Measurements from ENCODE around the gene SLC41A3. TPM values are rescaled to one million over a fixed set of nuclear protein-coding genes. Genes with fewer than 3 reads are reported as not detected.

Gene SLC41A3
- total RNA-seq, 1 experiment from 2014 or later, result 35.5 TPM

- no peak overlapping the region for H3K23ac ChIP-seq (ENCODE audit: insufficient read length, low read depth, low read length)
- no peak overlapping the region for H3K4me3 Mint-ChIP-seq
- no peak overlapping the region for H4K5ac ChIP-seq (ENCODE audit: insufficient read length, low read depth, low read length)
- H3K56ac ChIP-seq (ENCODE audit: insufficient read length, low read depth, low read length), result no peak overlapping the region
- no peaks in the 10 kb centered on the region for H3K9me3 Mint-ChIP-seq
- WGBS (ENCODE audit: extremely low coverage, insufficient read length, low lambda C conversion rate), result no CpG with 5 or more reads among the region's 7 CpGs
- no peak overlapping the region for H3K27ac ChIP-seq (ENCODE audit: insufficient read length, low read depth, low read length)
- H3K4me2 ChIP-seq (ENCODE audit: insufficient read depth, insufficient read length, low read length), result no peak overlapping the region
- H3K4me1 ChIP-seq (ENCODE audit: insufficient read depth, low read length), result peaks cover 6% of the 10 kb centered on the region; the same call in 1 of the 2 replicates
- H3K4me1 Mint-ChIP-seq, result peaks cover 42 to 44% of the 10 kb centered on the region in 2 experiments
- no peak for DNase-seq
- H2BK15ac ChIP-seq (ENCODE audit: low read depth, low read length), result no peak overlapping the region
- no peaks in the 10 kb centered on the region for H4K20me1 ChIP-seq (ENCODE audit: control insufficient read depth, insufficient read depth, insufficient read length)
- H3K4ac ChIP-seq (ENCODE audit: low read depth, low read length), result no peak overlapping the region
- no peak overlapping the region for H4K91ac ChIP-seq (ENCODE audit: insufficient read length, low read depth, low read length)
- H3K23me2 ChIP-seq (ENCODE audit: insufficient read length, low read depth, low read length, poor library complexity, severe bottlenecking), result no peaks in the 10 kb centered on the region
- H2AFZ ChIP-seq (ENCODE audit: low read length), result no peak overlapping the region
- no peaks in the 10 kb centered on the region for H3K79me1 ChIP-seq (ENCODE audit: insufficient read depth, low read depth, low read length, poor library complexity, severe bottlenecking)
- H2BK5ac ChIP-seq (ENCODE audit: insufficient read length, low read length), result no peak overlapping the region
- no peak overlapping the region for H3K18ac ChIP-seq (ENCODE audit: insufficient read length, low read depth, low read length)
- H3K27ac Mint-ChIP-seq, result no peak overlapping the region
- no peak overlapping the region for H3K14ac ChIP-seq (ENCODE audit: insufficient read depth, low read length)
- no peak overlapping the region for H2BK20ac ChIP-seq (ENCODE audit: low read depth, low read length, poor library complexity, severe bottlenecking)
- H2BK120ac ChIP-seq (ENCODE audit: low read depth, low read length, poor library complexity, severe bottlenecking), result no peak overlapping the region
- no peak overlapping the region for H2AK5ac ChIP-seq (ENCODE audit: insufficient read length, low read length)
- TF ChIP-seq CTCF (conservative IDR thresholded peaks at IDR 0.05), result no peak
- H3K27me3 ChIP-seq (ENCODE audit: insufficient read depth, low read length), result no peaks in the 10 kb centered on the region
- H3T11ph ChIP-seq (ENCODE audit: low read length), result no peak overlapping the region
- H4K8ac ChIP-seq (replicated peaks; ENCODE audit: insufficient read length, low read depth, low read length), result no peak overlapping the region
- H2BK12ac ChIP-seq (ENCODE audit: insufficient read length, low read depth, low read length), result no peak overlapping the region
- H3K79me2 ChIP-seq (ENCODE audit: insufficient read depth, low read length), result no peaks in the 10 kb centered on the region
- H3K27me3 Mint-ChIP-seq (ENCODE audit: low read depth), result no peaks in the 10 kb centered on the region; the same call in 1 of the 2 replicates
- no peak overlapping the region for H3K9ac ChIP-seq (ENCODE audit: extremely low read depth, insufficient read length, low read length)
- H3K9me3 ChIP-seq (ENCODE audit: control insufficient read depth, low read depth, low read length), result no peaks in the 10 kb centered on the region
- peaks cover 0 to 17% (median 16%) of the 10 kb centered on the region in 3 experiments; a peak in 6 of 7 replicates for H3K36me3 Mint-ChIP-seq (ENCODE audit: insufficient read depth in 1 of 3, low read depth in 3 of 3)
Observed at GRCh38 chr3:126018995-126019394, 64.9 kb downstream of the SLC41A3 start.
